ENCODE data around the gene IGSF9B. TPM values are rescaled to one million over a fixed set of nuclear protein-coding genes. Genes with fewer than 3 reads are reported as not detected.
"Not testable (repeated sequence)": the region's sequence is repeated elsewhere in the genome, so short reads cannot be mapped to it uniquely, and the experiment has no call there.

The IGSF9B gene, protein sequence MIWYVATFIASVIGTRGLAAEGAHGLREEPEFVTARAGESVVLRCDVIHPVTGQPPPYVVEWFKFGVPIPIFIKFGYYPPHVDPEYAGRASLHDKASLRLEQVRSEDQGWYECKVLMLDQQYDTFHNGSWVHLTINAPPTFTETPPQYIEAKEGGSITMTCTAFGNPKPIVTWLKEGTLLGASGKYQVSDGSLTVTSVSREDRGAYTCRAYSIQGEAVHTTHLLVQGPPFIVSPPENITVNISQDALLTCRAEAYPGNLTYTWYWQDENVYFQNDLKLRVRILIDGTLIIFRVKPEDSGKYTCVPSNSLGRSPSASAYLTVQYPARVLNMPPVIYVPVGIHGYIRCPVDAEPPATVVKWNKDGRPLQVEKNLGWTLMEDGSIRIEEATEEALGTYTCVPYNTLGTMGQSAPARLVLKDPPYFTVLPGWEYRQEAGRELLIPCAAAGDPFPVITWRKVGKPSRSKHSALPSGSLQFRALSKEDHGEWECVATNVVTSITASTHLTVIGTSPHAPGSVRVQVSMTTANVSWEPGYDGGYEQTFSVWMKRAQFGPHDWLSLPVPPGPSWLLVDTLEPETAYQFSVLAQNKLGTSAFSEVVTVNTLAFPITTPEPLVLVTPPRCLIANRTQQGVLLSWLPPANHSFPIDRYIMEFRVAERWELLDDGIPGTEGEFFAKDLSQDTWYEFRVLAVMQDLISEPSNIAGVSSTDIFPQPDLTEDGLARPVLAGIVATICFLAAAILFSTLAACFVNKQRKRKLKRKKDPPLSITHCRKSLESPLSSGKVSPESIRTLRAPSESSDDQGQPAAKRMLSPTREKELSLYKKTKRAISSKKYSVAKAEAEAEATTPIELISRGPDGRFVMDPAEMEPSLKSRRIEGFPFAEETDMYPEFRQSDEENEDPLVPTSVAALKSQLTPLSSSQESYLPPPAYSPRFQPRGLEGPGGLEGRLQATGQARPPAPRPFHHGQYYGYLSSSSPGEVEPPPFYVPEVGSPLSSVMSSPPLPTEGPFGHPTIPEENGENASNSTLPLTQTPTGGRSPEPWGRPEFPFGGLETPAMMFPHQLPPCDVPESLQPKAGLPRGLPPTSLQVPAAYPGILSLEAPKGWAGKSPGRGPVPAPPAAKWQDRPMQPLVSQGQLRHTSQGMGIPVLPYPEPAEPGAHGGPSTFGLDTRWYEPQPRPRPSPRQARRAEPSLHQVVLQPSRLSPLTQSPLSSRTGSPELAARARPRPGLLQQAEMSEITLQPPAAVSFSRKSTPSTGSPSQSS (N-terminal part only)
- total RNA-seq: 1 to 10 TPM; 1.6 to 3.3 TPM

GRCh38 chr11:133956650-133957633 lies at the start of gene IGSF9B:
IGSF9B (minus strand) TSS chr11:133956968; CDS start chr11:133956754, 214 bp downstream.
- intact Hi-C loops (cut with DNase I): no loop called here
- TF ChIP-seq CTCF (IDR thresholded peaks at IDR 0.05): peak in 3 of 7 experiments; percentile 7 to 38 (median 24)
- TF ChIP-seq POLR2A (IDR thresholded peaks at IDR 0.05): peak; percentile 14 to 42 (median 35)
- DNase-seq (peak; percentile 88 to 92 (median 90)), ATAC-seq (peak; percentile 99)
- Histone ChIP-seq H3K9me3 (no peaks in the 10 kb centered on the region), H3K27ac (peak within 1 kb of the TSS in 1 of 4 donors; percentile 30), H3K27me3 (peaks cover 0 to 14% of the 10 kb centered on the region in 2 donors), H3K4me1 (peaks cover 23% of the 10 kb centered on the region), H3K36me3 (replicated peaks in 1 of 2; ENCODE audit: insufficient read depth in 1 of 2, low read depth in 2 of 2) (no peaks in the 10 kb centered on the region), H3K4me3 (peak within 1 kb of the TSS; percentile 19 to 56)
- 0 to 1% methylated on average over 12 to 94 of the region's 100 CpGs for WGBS, 2 donors

DNA sequence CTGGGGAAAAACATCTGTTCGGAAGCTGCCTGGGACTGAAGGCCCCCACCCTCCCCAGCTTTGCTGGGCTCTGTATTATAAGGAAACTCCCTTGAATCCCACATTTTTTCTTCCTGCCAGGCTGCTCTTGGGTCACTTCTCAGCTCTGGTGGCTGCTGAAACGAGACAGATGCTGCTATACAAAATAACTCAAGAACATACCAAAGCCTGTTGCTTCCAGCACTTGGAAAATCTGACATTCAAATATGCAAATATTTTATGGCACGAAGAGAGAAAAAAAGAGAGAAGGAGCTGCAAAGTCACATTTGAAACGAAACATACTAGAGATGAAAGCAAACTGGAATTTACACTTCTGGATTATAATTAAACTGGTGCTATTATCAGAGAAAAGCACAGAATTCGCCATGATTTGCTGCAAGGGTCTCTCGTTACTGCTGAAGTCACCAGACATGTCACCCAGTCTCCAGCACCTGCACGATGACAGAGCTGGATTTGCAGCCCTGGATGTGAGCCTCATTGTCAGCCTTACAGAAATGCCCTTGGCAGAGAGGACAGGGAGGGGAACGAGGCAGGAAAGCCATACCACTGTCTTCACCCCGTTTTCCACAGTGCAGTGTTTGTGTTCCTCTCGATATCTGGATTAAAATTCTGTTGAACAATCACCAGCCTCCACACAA lies 47.9 kb upstream of the IGSF9B start:
- Histone ChIP-seq H3K9me3 (no peaks in the 10 kb centered on the region), H3K36me3 (replicated peaks in 1 of 2; ENCODE audit: insufficient read depth in 1 of 2, low read depth in 2 of 2) (no peaks in the 10 kb centered on the region), H3K4me1 (no peaks in the 10 kb centered on the region), H3K27ac (no peak overlapping the region), H3K27me3 (no peaks in the 10 kb centered on the region), H3K4me3 (no peak overlapping the region)
- DNase-seq (no peak), ATAC-seq (no peak)
- TF ChIP-seq CTCF (IDR thresholded peaks at IDR 0.05): no peak
- no peak for TF ChIP-seq POLR2A (IDR thresholded peaks at IDR 0.05)
- WGBS, 2 donors: 30% methylated on average over 10 of the region's 10 CpGs
- intact Hi-C loops (cut with DNase I): no loop called here

- TF ChIP-seq POLR2A (IDR thresholded peaks at IDR 0.05) (no peak), CTCF (IDR thresholded peaks at IDR 0.05) (no peak)
- Histone ChIP-seq H3K27me3 (no peaks in the 10 kb centered on the region), H3K4me3 (no peak overlapping the region), H3K27ac (no peak overlapping the region), H3K36me3 (replicated peaks in 1 of 2; ENCODE audit: insufficient read depth in 1 of 2, low read depth in 2 of 2) (no peaks in the 10 kb centered on the region), H3K4me1 (no peaks in the 10 kb centered on the region), H3K9me3 (no peaks in the 10 kb centered on the region)
- 63 to 69% methylated on average over 9 of the region's 9 CpGs for WGBS, 2 donors
- DNase-seq (no peak), ATAC-seq (no peak)
- intact Hi-C loops (cut with DNase I): no loop called here
Measured at GRCh38 chr11:134003792-134004495, 47.2 kb upstream of the IGSF9B start.

- H3K4me3 ChIP-seq; ATAC-seq; intact Hi-C loops (cut with DNase I); DNase-seq; H3K9me3 ChIP-seq; H3K27ac ChIP-seq; H3K36me3 ChIP-seq (replicated peaks in 1 of 2; ENCODE audit: insufficient read depth in 1 of 2, low read depth in 2 of 2); H3K27me3 ChIP-seq; H3K4me1 ChIP-seq: not testable (repeated sequence)
- 87% methylated on average over 22 of the region's 37 CpGs; no CpG with 5 or more reads in 1 of the 2 donors for WGBS, 2 donors
Measured at GRCh38 chr11:134002819-134003218, 46.1 kb upstream of the IGSF9B start.

DNA sequence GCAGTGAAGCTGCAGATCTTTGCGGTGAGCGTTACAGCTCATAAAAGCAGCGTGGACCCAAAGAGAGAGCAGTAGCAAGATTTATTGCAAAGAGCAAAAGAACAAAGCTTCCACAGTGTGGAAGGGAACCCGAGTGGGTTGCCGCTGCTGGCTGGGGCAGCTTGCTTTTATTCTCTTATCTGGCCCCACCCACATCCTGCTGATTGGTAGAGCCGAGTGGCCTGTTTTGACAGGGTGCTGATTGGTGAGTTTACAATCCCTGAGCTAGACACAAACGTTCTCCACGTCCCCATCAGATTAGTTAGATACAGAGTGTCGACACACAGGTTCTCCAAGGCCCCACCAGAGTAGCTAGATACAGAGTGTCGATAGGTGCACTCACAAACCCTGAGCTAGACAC lies 45.6 kb upstream of the IGSF9B start:
- ATAC-seq; H3K36me3 ChIP-seq (replicated peaks in 1 of 2; ENCODE audit: insufficient read depth in 1 of 2, low read depth in 2 of 2); H3K9me3 ChIP-seq; H3K4me1 ChIP-seq; H3K27ac ChIP-seq; intact Hi-C loops (cut with DNase I); H3K27me3 ChIP-seq; DNase-seq; H3K4me3 ChIP-seq: not testable (repeated sequence)
- WGBS, 2 donors: 54 to 56% methylated on average over 9 to 10 of the region's 10 CpGs

Data from body of pancreas (tissue), 4 donors.